GM18867 (cell line): ENCODE results near the gene TRPC4AP.
"Not testable (repeated sequence)": the region's sequence is repeated elsewhere in the genome, so short reads cannot be mapped to it uniquely, and the experiment has no call there.

Experiments
- ATAC-seq: cut with Tn5 transposase; IDR thresholded peaks from one replicate; pipeline ENCODE4 v1.9.1; 2021; ENCODE audit warnings: mild to moderate bottlenecking, moderate library complexity; ENCODE audit not compliant: unreplicated experiment

Gene TRPC4AP

GRCh38 chr20:35060168-35060567 is 32.4 kb downstream of the TRPC4AP start:
- ATAC-seq: no peak

GRCh38 chr20:35059612-35060011 is 33.0 kb downstream of the TRPC4AP start:
- no peak for ATAC-seq

GRCh38 chr20:35059110-35059509 is 33.5 kb downstream of the TRPC4AP start:
- ATAC-seq: no peak

- ATAC-seq: no peak
Observed at GRCh38 chr20:35055445-35056276, 36.9 kb downstream of the TRPC4AP start.

- no peak for ATAC-seq
Observed at GRCh38 chr20:35054814-35055213, 37.8 kb downstream of the TRPC4AP start.

- not testable (repeated sequence) for ATAC-seq
Observed at GRCh38 chr20:35052616-35053015, 40.0 kb downstream of the TRPC4AP start.

- ATAC-seq: no peak
Observed at GRCh38 chr20:35049776-35050352, 42.7 kb downstream of the TRPC4AP start.

- ATAC-seq: no peak
Observed at GRCh38 chr20:35048739-35049138, 43.9 kb downstream of the TRPC4AP start.

GRCh38 chr20:35042268-35042667 is 50.3 kb downstream of the TRPC4AP start:
- ATAC-seq: no peak

GRCh38 chr20:35040646-35041045 is 52.0 kb downstream of the TRPC4AP start:
- ATAC-seq: no peak

GRCh38 chr20:35039846-35040489 is 52.6 kb downstream of the TRPC4AP start:
- ATAC-seq: no peak

- no peak for ATAC-seq
Observed at GRCh38 chr20:35039146-35039545, 53.5 kb downstream of the TRPC4AP start.

- no peak for ATAC-seq
Observed at GRCh38 chr20:35034145-35034544, 58.5 kb downstream of the TRPC4AP start.

GRCh38 chr20:35030136-35030535 is 62.5 kb downstream of the TRPC4AP start:
- no peak for ATAC-seq

- ATAC-seq: no peak
Observed at GRCh38 chr20:35027301-35027700, 65.3 kb downstream of the TRPC4AP start.

- no peak for ATAC-seq
Observed at GRCh38 chr20:35025116-35025515, 67.5 kb downstream of the TRPC4AP start.

GRCh38 chr20:35023624-35024023 is 69.0 kb downstream of the TRPC4AP start:
- ATAC-seq: no peak

- ATAC-seq: no peak
Observed at GRCh38 chr20:35021831-35022230, 70.8 kb downstream of the TRPC4AP start.

GRCh38 chr20:35021063-35021462 is 71.5 kb downstream of the TRPC4AP start:
- no peak for ATAC-seq

- ATAC-seq: no peak
Observed at GRCh38 chr20:35020108-35020928, 72.3 kb downstream of the TRPC4AP start.
